ENCODE results near the gene NOD2.

The NOD2 gene

DNA sequence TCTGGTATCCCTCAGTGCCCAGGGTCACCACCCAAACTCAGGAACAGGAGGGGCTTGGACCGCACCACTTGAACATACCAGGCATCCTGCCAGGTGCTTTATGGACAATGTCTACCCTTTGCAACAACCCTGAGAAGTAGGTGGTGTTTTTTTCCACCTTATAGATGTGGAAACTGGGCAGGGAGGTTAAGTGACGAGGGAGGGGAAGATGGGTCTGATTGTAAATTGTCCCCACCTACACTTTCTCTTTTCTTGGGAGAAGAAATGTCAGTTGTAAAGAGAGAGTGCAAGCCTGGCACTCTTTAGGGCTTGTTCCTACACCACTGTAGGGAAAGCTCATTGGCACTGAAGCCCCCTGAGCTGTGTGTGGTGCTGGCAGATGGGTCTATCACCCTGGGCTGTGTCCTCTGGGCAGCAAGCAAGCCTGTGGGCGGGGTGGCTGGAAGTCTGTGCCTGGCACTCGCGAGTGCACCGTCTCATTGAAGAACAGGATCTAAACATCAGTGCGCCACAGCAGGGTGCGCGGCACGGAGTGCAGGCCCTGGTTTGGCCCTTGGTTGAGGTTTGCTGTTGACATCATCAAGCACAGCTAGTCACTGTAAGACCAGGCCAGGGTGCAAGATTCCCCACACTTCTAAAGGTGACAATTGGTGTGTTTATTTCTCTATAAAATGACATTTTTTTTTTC is 15.1 kb downstream of the NOD2 start:
- DNase-seq (ENCODE audit: low read depth), result no peak
- H3K4me3 ChIP-seq (ENCODE audit: low read depth, low read length), result no peak overlapping the region

DNA sequence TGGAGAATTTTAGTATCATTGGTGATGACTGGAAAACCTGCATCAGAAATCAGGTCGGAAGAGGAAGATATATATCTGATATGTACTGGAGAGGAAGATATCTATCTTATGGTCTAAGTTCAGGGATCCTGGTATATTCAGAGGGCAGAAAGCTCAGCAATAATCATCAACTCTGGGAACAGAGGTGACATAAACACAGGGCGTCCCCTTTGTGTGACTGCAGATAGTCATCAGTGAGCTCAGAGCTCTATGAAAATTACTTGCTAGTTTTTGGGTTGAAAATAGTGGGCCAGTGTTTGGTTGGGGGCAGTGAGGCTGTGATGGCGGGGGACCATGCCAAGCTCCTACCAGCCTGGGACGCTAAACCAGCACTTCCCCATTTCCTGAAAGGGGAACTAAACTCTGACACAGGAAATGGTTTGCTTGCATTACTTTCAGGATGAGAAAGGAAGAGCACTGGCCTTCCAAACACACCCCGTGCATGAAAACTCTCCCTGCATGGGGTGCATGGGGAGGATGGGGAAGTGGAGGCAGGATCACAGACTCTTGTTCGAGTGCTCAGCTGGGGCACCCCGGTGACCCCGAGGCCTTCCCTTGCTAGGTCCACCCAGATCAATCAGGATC is 15.8 kb downstream of the NOD2 start:
- TF ChIP-seq, protein P1, sequence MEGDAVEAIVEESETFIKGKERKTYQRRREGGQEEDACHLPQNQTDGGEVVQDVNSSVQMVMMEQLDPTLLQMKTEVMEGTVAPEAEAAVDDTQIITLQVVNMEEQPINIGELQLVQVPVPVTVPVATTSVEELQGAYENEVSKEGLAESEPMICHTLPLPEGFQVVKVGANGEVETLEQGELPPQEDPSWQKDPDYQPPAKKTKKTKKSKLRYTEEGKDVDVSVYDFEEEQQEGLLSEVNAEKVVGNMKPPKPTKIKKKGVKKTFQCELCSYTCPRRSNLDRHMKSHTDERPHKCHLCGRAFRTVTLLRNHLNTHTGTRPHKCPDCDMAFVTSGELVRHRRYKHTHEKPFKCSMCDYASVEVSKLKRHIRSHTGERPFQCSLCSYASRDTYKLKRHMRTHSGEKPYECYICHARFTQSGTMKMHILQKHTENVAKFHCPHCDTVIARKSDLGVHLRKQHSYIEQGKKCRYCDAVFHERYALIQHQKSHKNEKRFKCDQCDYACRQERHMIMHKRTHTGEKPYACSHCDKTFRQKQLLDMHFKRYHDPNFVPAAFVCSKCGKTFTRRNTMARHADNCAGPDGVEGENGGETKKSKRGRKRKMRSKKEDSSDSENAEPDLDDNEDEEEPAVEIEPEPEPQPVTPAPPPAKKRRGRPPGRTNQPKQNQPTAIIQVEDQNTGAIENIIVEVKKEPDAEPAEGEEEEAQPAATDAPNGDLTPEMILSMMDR (IDR thresholded peaks at IDR 0.05; ENCODE audit: insufficient read depth, low read depth, low read length, missing control alignments), result no peak
- peak; percentile 62 for DNase-seq (ENCODE audit: low read depth)
- H3K4me3 ChIP-seq (ENCODE audit: low read depth, low read length), result no peak overlapping the region

More for the DNA sequence above, 15.1 kb downstream of the NOD2 start:
- TF ChIP-seq, protein P1 (IDR thresholded peaks at IDR 0.05; ENCODE audit: insufficient read depth, low read depth, low read length, missing control alignments), result no peak

DNA sequence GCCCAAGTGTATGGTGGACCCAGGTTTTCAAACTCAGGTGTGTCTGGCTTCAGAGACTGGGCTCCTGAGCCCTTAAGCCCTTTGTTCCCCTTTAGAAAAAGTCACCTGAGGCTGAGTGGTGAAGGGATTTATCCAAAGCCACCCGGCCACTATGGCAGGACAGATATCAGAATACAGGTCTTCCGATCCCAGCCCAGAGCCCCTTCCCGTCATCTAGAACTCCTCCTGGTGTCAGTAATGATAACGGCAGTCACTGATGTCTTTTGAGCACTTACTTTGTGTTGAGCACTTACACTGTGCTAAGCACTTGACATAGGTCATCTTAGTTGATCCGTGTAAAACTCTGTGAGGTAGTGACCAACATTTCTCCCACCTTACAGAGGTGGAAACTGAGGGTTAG is 16.6 kb downstream of the NOD2 start:
- DNase-seq (ENCODE audit: low read depth), result no peak
- TF ChIP-seq, protein P1 (IDR thresholded peaks at IDR 0.05; ENCODE audit: insufficient read depth, low read depth, low read length, missing control alignments), result no peak
- no peak overlapping the region for H3K4me3 ChIP-seq (ENCODE audit: low read depth, low read length)

DNA sequence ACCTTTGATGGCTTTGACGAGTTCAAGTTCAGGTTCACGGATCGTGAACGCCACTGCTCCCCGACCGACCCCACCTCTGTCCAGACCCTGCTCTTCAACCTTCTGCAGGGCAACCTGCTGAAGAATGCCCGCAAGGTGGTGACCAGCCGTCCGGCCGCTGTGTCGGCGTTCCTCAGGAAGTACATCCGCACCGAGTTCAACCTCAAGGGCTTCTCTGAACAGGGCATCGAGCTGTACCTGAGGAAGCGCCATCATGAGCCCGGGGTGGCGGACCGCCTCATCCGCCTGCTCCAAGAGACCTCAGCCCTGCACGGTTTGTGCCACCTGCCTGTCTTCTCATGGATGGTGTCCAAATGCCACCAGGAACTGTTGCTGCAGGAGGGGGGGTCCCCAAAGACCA is 17.6 kb downstream of the NOD2 start:
- TF ChIP-seq, protein P1 (IDR thresholded peaks at IDR 0.05; ENCODE audit: insufficient read depth, low read depth, low read length, missing control alignments), result no peak
- DNase-seq (ENCODE audit: low read depth), result no peak
- no peak overlapping the region for H3K4me3 ChIP-seq (ENCODE audit: low read depth, low read length)

DNA sequence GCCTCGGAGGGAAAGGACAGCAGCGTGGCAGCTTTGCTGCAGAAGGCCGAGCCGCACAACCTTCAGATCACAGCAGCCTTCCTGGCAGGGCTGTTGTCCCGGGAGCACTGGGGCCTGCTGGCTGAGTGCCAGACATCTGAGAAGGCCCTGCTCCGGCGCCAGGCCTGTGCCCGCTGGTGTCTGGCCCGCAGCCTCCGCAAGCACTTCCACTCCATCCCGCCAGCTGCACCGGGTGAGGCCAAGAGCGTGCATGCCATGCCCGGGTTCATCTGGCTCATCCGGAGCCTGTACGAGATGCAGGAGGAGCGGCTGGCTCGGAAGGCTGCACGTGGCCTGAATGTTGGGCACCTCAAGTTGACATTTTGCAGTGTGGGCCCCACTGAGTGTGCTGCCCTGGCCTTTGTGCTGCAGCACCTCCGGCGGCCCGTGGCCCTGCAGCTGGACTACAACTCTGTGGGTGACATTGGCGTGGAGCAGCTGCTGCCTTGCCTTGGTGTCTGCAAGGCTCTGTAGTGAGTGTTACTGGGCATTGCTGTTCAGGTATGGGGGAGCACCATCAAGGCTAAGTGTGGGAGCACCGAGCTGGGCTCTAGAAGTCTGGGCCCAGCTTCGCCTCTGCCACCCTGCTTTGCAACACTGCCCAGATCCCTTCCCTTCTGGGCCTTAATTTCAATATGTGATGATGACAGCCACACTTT is 18.6 kb downstream of the NOD2 start:
- TF ChIP-seq, protein P1 (IDR thresholded peaks at IDR 0.05; ENCODE audit: insufficient read depth, low read depth, low read length, missing control alignments), result no peak

DNA sequence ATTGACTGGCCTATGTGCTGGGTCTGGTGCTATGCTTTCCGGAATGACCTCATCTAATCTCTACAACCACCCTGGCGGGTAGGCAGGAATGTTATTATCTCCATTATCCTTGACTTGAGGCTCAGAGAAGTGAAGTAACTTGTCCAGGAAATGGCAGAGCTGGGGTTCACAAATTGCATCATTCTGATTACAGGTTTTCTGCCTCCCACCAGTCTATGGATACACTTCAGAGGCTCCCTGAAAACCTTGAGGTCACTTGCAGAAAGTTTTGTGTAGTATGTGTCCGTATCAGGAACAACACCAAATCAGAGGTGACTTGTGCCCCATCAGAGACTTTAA is 19.1 kb downstream of the NOD2 start:
- TF ChIP-seq, protein P1 (IDR thresholded peaks at IDR 0.05; ENCODE audit: insufficient read depth, low read depth, low read length, missing control alignments), result no peak
- DNase-seq (ENCODE audit: low read depth), result no peak
- H3K4me3 ChIP-seq (ENCODE audit: low read depth, low read length), result no peak overlapping the region

More for the DNA sequence above, 18.6 kb downstream of the NOD2 start:
- DNase-seq (ENCODE audit: low read depth), result no peak
- no peak overlapping the region for H3K4me3 ChIP-seq (ENCODE audit: low read depth, low read length)
